H1 (cell line): ENCODE results near the gene GABARAPL2. TPM values are rescaled to one million over a fixed set of nuclear protein-coding genes. Genes with fewer than 3 reads are reported as not detected.

ENCODE experiments used
- CTCF ChIA-PET: fragments of 300-600 bp; sonication (Branson Sonifier 250); formaldehyde crosslinking; loops from one replicate; lab custom pipeline; 2021; ENCODE audit not compliant: partially characterized antibody; lab: Charles Lee
- POLR2A ChIA-PET: fragments of 300-600 bp; sonication (Branson Sonifier 250); formaldehyde crosslinking; loops from one replicate; lab custom pipeline; 2021; ENCODE audit warnings: inconsistent platforms; ENCODE audit not compliant: partially characterized antibody; lab: Charles Lee
- DNase-seq, 2 experiments: peaks; one replicate each; pipeline versions ENCODE4 v3.0.0 to v3.0.0-alpha.2; 2010 to 2022; ENCODE audit warnings: low spot score in 2 of 2, low read depth in 1 of 2, mixed read lengths in 1 of 2
- FAIRE-seq: peaks from 2 replicates; lab custom pipeline; 2011; peaks lifted over from hg19 to GRCh38; lab: Jason Lieb, UNC
- H2AFZ ChIP-seq: 2 replicates; pipeline ENCODE4 v1.8.1; 2012; ENCODE audit warnings: low read length, inconsistent platforms
- H2AK5ac ChIP-seq: 2 replicates; pipeline ENCODE4 v1.6.1; 2013; ENCODE audit warnings: low read depth, low read length
- H2BK120ac ChIP-seq: replicated peaks from 2 replicates; pipeline ENCODE3; 2013; ENCODE audit warnings: low read depth, low read length, inconsistent platforms
- H2BK12ac ChIP-seq: 2 replicates; pipeline ENCODE4 v1.6.1; 2013; ENCODE audit warnings: low read depth, low read length
- H2BK15ac ChIP-seq: 2 replicates; pipeline ENCODE4 v1.6.1; 2013; ENCODE audit warnings: low read length
- H2BK20ac ChIP-seq: 2 replicates; pipeline ENCODE4 v1.6.1; 2013; ENCODE audit warnings: low read length
- H2BK5ac ChIP-seq: 2 replicates; pipeline ENCODE4 v1.6.1; 2013; ENCODE audit warnings: low read depth, low read length
- H3K14ac ChIP-seq: 2 replicates; pipeline ENCODE4 v1.6.1; 2013; ENCODE audit warnings: inconsistent platforms; ENCODE audit not compliant: insufficient read length
- H3K18ac ChIP-seq: 2 replicates; pipeline ENCODE4 v1.6.1; 2013; ENCODE audit warnings: low read length; ENCODE audit errors: extremely low read depth
- H3K23ac ChIP-seq: 2 replicates; pipeline ENCODE4 v1.6.1; 2013; ENCODE audit warnings: inconsistent platforms; ENCODE audit not compliant: insufficient read length
- H3K23me2 ChIP-seq: 2 replicates; pipeline ENCODE4 v1.6.1; 2013; ENCODE audit warnings: low read depth, low read length
- H3K27ac ChIP-seq: 2 replicates; pipeline ENCODE4 v1.6.1; 2011; ENCODE audit warnings: low read depth, low read length, inconsistent platforms
- H3K27me3 ChIP-seq, 4 experiments: replicated peaks in 1 of 4; 1 replicate in 1 of 4; 2 replicates in 3 of 4; pipeline versions ENCODE4 v1.6.1 to v1.8.1; 2011 to 2013; ENCODE audit warnings: low read length in 3 of 4, mild to moderate bottlenecking in 3 of 4, inconsistent platforms in 2 of 4, mixed read lengths in 2 of 4, moderate library complexity in 1 of 4; ENCODE audit not compliant: control insufficient read depth in 3 of 4, insufficient read depth in 3 of 4; ENCODE audit errors: extremely low read depth in 1 of 4
- H3K36me3 ChIP-seq, 4 experiments: 2 replicates each; pipeline versions ENCODE4 v1.6.1 to v1.8.1; 2011 to 2013; ENCODE audit warnings: mild to moderate bottlenecking in 4 of 4, low read length in 3 of 4, moderate library complexity in 2 of 4, control low read depth in 1 of 4, inconsistent platforms in 1 of 4; ENCODE audit not compliant: insufficient read depth in 4 of 4, control insufficient read depth in 2 of 4
- H3K4ac ChIP-seq: replicated peaks from 2 replicates; pipeline ENCODE3; 2013; ENCODE audit warnings: low read length, low read depth, mixed read lengths, inconsistent platforms; ENCODE audit not compliant: insufficient read length
- H3K4me1 ChIP-seq, 4 experiments: replicated peaks in 1 of 4; 1 replicate in 1 of 4; 2 replicates in 3 of 4; pipeline versions ENCODE4 v1.6.1 to v1.8.1; 2011 to 2013; ENCODE audit warnings: low read length in 3 of 4, inconsistent platforms in 2 of 4, mixed read lengths in 1 of 4; ENCODE audit not compliant: insufficient read depth in 4 of 4, control insufficient read depth in 3 of 4
- H3K4me2 ChIP-seq, 2 experiments: 2 replicates each; pipeline versions ENCODE4 v1.6.1 to v1.8.1; 2011 to 2013; ENCODE audit warnings: low read depth in 2 of 2, low read length in 2 of 2, control low read depth in 1 of 2, inconsistent platforms in 1 of 2, mild to moderate bottlenecking in 1 of 2; ENCODE audit not compliant: insufficient read depth in 1 of 2
- H3K4me3 ChIP-seq, 4 experiments: fragments of 200-600, 300-600 bp in 1 of 4; sonication (generic), shearing (Covaris generic), sonication (Bioruptor Twin) in 1 of 4; 2 replicates each; pipeline versions ENCODE4 v1.5.1 to v1.8.1; 2011 to 2016; ENCODE audit warnings: low read length in 4 of 4, low read depth in 3 of 4, control low read depth in 2 of 4, inconsistent platforms in 2 of 4, mild to moderate bottlenecking in 2 of 4, mixed read lengths in 1 of 4, moderate library complexity in 1 of 4; ENCODE audit not compliant: insufficient read depth in 2 of 4; ENCODE audit errors: extremely low read depth in 1 of 4
- H3K56ac ChIP-seq: replicated peaks from 2 replicates; pipeline ENCODE3; 2013; ENCODE audit warnings: low read depth, mild to moderate bottlenecking, mixed read lengths, low read length, inconsistent platforms; ENCODE audit not compliant: insufficient read length
- H3K79me1 ChIP-seq: 2 replicates; pipeline ENCODE4 v1.6.1; 2013; ENCODE audit warnings: low read depth, low read length, control low read depth
- H3K79me2 ChIP-seq, 2 experiments: 2 replicates each; pipeline versions ENCODE4 v1.6.1 to v1.8.1; 2012 to 2013; ENCODE audit warnings: low read length in 2 of 2, mild to moderate bottlenecking in 2 of 2, inconsistent platforms in 1 of 2; ENCODE audit not compliant: insufficient read depth in 2 of 2, control insufficient read depth in 1 of 2
- H3K9ac ChIP-seq, 4 experiments: replicated peaks in 1 of 4; 1 replicate in 1 of 4; 2 replicates in 3 of 4; pipeline versions ENCODE4 v1.6.1 to v1.8.1; 2011 to 2013; ENCODE audit warnings: low read depth in 3 of 4, low read length in 3 of 4, control low read depth in 2 of 4, mild to moderate bottlenecking in 2 of 4, moderate library complexity in 2 of 4, inconsistent platforms in 1 of 4; ENCODE audit errors: extremely low read depth in 1 of 4
- H3K9me3 ChIP-seq, 2 experiments: 2 replicates each; pipeline versions ENCODE4 v1.6.1 to v1.8.1; 2012 to 2013; ENCODE audit warnings: mild to moderate bottlenecking in 2 of 2, moderate library complexity in 2 of 2, control low read depth in 1 of 2, inconsistent platforms in 1 of 2, low read depth in 1 of 2, low read length in 1 of 2, mixed read lengths in 1 of 2; ENCODE audit not compliant: insufficient read depth in 2 of 2
- H4K20me1 ChIP-seq, 2 experiments: replicated peaks in 1 of 2; 2 replicates each; pipeline versions ENCODE3 to v1.8.1; 2011 to 2013; ENCODE audit warnings: inconsistent platforms in 2 of 2, low read length in 2 of 2, mild to moderate bottlenecking in 1 of 2; ENCODE audit not compliant: insufficient read depth in 2 of 2, control insufficient read depth in 1 of 2
- H4K5ac ChIP-seq: 2 replicates; pipeline ENCODE4 v1.6.1; 2013; ENCODE audit warnings: low read length, low read depth, mixed read lengths, inconsistent platforms; ENCODE audit not compliant: insufficient read length
- H4K8ac ChIP-seq: 2 replicates; pipeline ENCODE4 v1.8.0; 2013; ENCODE audit warnings: mild to moderate bottlenecking, moderate library complexity, low read length, inconsistent platforms; ENCODE audit not compliant: insufficient read depth; ENCODE audit errors: extremely low read depth
- H4K91ac ChIP-seq: replicated peaks from 2 replicates; pipeline ENCODE3; 2013; ENCODE audit warnings: low read length, mixed read lengths, inconsistent platforms; ENCODE audit not compliant: insufficient read length
- ASH2L ChIP-seq: fragments of 200-600, 300-600 bp; sonication (generic); IDR thresholded peaks from one replicate; pipeline ENCODE4 v1.7.1; 2017; ENCODE audit warnings: low read length
- BCL11A ChIP-seq, 2 experiments: IDR thresholded peaks; one replicate each; pipeline ENCODE4 v1.6.1; 2011; ENCODE audit warnings: low read depth in 2 of 2, low read length in 2 of 2, mild to moderate bottlenecking in 2 of 2
- CBX8 ChIP-seq: fragments of 300-800, 300-1000 bp; sonication (generic); IDR thresholded peaks from 2 replicates; pipeline ENCODE4 v1.7.1; 2016; ENCODE audit warnings: low read depth, low read length, borderline replicate concordance
- EZH2 ChIP-seq: fragments of 200-600 bp; sonication (generic); IDR thresholded peaks from 2 replicates; pipeline ENCODE4 v1.7.1; 2012; ENCODE audit warnings: low read depth, mild to moderate bottlenecking, moderate library complexity, low read length, inconsistent platforms; ENCODE audit not compliant: severe bottlenecking
- JUN ChIP-seq: IDR thresholded peaks from 2 replicates; pipeline ENCODE4 v1.6.1; 2011; ENCODE audit warnings: low read depth, mild to moderate bottlenecking, improper control_type of control experiment, low read length
- KDM1A ChIP-seq: fragments of 200-600, 300-600 bp; sonication (generic); IDR thresholded peaks from 2 replicates; pipeline ENCODE4 v1.7.1; 2016; ENCODE audit warnings: mild to moderate bottlenecking, low read length, borderline replicate concordance
- KDM4A ChIP-seq: IDR thresholded peaks from one replicate; pipeline ENCODE4 v1.7.1; 2012; ENCODE audit warnings: low read depth, mild to moderate bottlenecking, moderate library complexity, low read length, inconsistent platforms; ENCODE audit not compliant: severe bottlenecking
- SIRT6 ChIP-seq: IDR thresholded peaks from one replicate; pipeline ENCODE4 v1.7.1; 2012; ENCODE audit warnings: low read length, inconsistent platforms
- SIX5 ChIP-seq: IDR thresholded peaks from 2 replicates; pipeline ENCODE4 v1.6.1; 2011; ENCODE audit warnings: mild to moderate bottlenecking, low read depth, low read length
- TEAD4 ChIP-seq: IDR thresholded peaks from 2 replicates; pipeline ENCODE4 v1.6.1; 2012; ENCODE audit warnings: low read depth, low read length, inconsistent platforms, mixed read lengths
- ZNF274 ChIP-seq: IDR thresholded peaks from 2 replicates; pipeline ENCODE4 v1.7.0; 2012; ENCODE audit warnings: low read length, borderline replicate concordance; ENCODE audit errors: extremely low read depth
- WGBS, 2 experiments: shearing (Covaris generic) in 1 of 2; methylation state at CpG; one replicate each; pipeline versions ENCODE4 v1.1.6 to v1.1.7; 2013 to 2015; ENCODE audit warnings: low lambda C conversion rate in 2 of 2, mixed read lengths in 2 of 2, inconsistent platforms in 1 of 2, low coverage in 1 of 2, missing lambda C conversion rate in 1 of 2; ENCODE audit not compliant: insufficient replicate concordance in 2 of 2, insufficient coverage in 1 of 2, insufficient read length in 1 of 2; ENCODE audit errors: extremely low coverage in 1 of 2, missing lambda C conversion rate in 1 of 2; 5-methylcytosine and 5-hydroxymethylcytosine counted together
- polyA plus RNA-seq, 7 experiments: library from polyadenylated mRNA; depleted of rRNA in 3 of 7; stranded (reverse) in 5 of 7; unstranded in 2 of 7; fragments of >200 nt in 5 of 7; fragments of 200-250 nt in 2 of 7; gene quantifications; 1 replicate in 5 of 7; 2 replicates in 1 of 7; 4 replicates in 1 of 7; pipeline versions ENCODE4 v1.2.1 to v1.2.3, GENCODE V29; 2011 to 2013; ENCODE audit warnings: missing spikeins in 2 of 7, mixed read lengths in 2 of 7
- total RNA-seq: library from RNA; stranded (reverse); fragmentation: NEBNext Ultra II Directional; extraction: Animal tissue kit (Norgen Biotek cat#: 25700); gene quantifications from 2 replicates; pipeline ENCODE4 v1.2.1, GENCODE V29; 2021

GABARAPL2 gene
- total and polyA plus RNA-seq, 2 of the 8 experiments (the other 6 are each of a cell fraction or from before 2014, with no cell fraction given): 65.8 to 71.3 TPM

GRCh38 chr16:75537776-75538175 lies 28.4 kb upstream of the GABARAPL2 start:
- H2AFZ ChIP-seq: no peak overlapping the region
- no peak overlapping the region for H3K9ac ChIP-seq
- no peak overlapping the region for H3K14ac ChIP-seq
- H2BK12ac ChIP-seq: no peak overlapping the region
- FAIRE-seq (no peak), DNase-seq (no peak)
- no peak overlapping the region for H3K4me2 ChIP-seq
- no peaks in the 10 kb centered on the region for H3K27me3 ChIP-seq
- 86% methylated on average over 4 of the region's 4 CpGs; no CpG with 5 or more reads in 1 of the 2 experiments for WGBS, 2 experiments
- H2BK15ac ChIP-seq: no peak overlapping the region
- H3K9me3 ChIP-seq: no peaks in the 10 kb centered on the region
- no peaks in the 10 kb centered on the region; a peak in 1 of 8 replicates for H3K36me3 ChIP-seq
- H3K18ac ChIP-seq: no peak overlapping the region
- CTCF ChIA-PET: interaction anchor here (0.9 to 9.3 kb wide), 3 partner anchors 12 to 19 kb away, joined by 3 to 203 read pairs (median 41); partner anchors contain the start of gene TMEM231
- H3K79me2 ChIP-seq: no peaks in the 10 kb centered on the region
- no peak overlapping the region for H4K8ac ChIP-seq
- H2BK120ac ChIP-seq: no peak overlapping the region
- H3K23me2 ChIP-seq: no peaks in the 10 kb centered on the region
- H3K4me1 ChIP-seq: peaks cover 0 to 6% (median 0%) of the 10 kb centered on the region in 4 experiments; a peak in 1 of 7 replicates
- H3K56ac ChIP-seq: no peak overlapping the region
- no peak overlapping the region for H2BK20ac ChIP-seq
- no peak overlapping the region for H2AK5ac ChIP-seq
- H4K20me1 ChIP-seq: no peaks in the 10 kb centered on the region
- H4K5ac ChIP-seq: no peak overlapping the region
- H3K4me3 ChIP-seq: no peak overlapping the region
- H3K4ac ChIP-seq: no peak overlapping the region
- H3K79me1 ChIP-seq: no peaks in the 10 kb centered on the region
- H3K27ac ChIP-seq: no peak overlapping the region
- POLR2A ChIA-PET: interaction anchor here (0.7 to 1.0 kb wide), 2 partner anchors 13 to 43 kb away, joined by 3 to 5 read pairs; no protein-coding TSS in a partner anchor
- no peak overlapping the region for H2BK5ac ChIP-seq
- H4K91ac ChIP-seq: no peak overlapping the region
- H3K23ac ChIP-seq: no peak overlapping the region
- TF ChIP-seq KDM1A: no peak
- TF ChIP-seq ZNF274: no peak
- TF ChIP-seq EZH2: no peak
- TF ChIP-seq JUN: no peak
- no peak for TF ChIP-seq KDM4A
- TF ChIP-seq ASH2L: no peak
- no peak for TF ChIP-seq SIRT6
- no peak for TF ChIP-seq SIX5
- TF ChIP-seq BCL11A (IDR thresholded peaks at IDR 0.05; ENCODE audit: low read depth in 2 of 2, low read length in 2 of 2): no peak
- TF ChIP-seq CBX8: no peak
- no peak for TF ChIP-seq TEAD4
